Panc1 (cell line): ENCODE results near the gene TJAP1. TPM values are rescaled to one million over a fixed set of nuclear protein-coding genes. Genes with fewer than 3 reads are reported as not detected.

Source experiments
- ATAC-seq: fragments of 200-7000 bp; cut with Tn5 transposase; 2 replicates; pipeline ENCODE4 v1.9.1; 2020; ENCODE audit warnings: mild to moderate bottlenecking, moderate library complexity
- BruUV-seq: library from RNA; stranded (reverse); fragments of 400-500 nt; replicated peaks from 2 replicates; lab custom pipeline; 2021; lab: Mats Ljungman, UMichigan
- CTCF ChIA-PET: fragments of 300-600 bp; sonication (Branson Sonifier 250); formaldehyde crosslinking; loops from one replicate; lab custom pipeline; 2022; ENCODE audit warnings: antibody characterized with exemption; lab: Charles Lee
- POLR2A ChIA-PET: fragments of 300-600 bp; sonication (Branson Sonifier 250); formaldehyde crosslinking; loops from one replicate; lab custom pipeline; 2022; ENCODE audit warnings: antibody characterized with exemption; lab: Charles Lee
- DNase-seq: peaks from one replicate; pipeline ENCODE4 v3.0.0-alpha.2; 2010; ENCODE audit warnings: low read depth, low spot score
- H3K27ac ChIP-seq: 2 replicates; pipeline ENCODE4 v1.5.1; 2011; ENCODE audit warnings: mild to moderate bottlenecking, low read length, inconsistent platforms
- H3K27me3 ChIP-seq: fragments of 200-500 bp; sonication (Bioruptor generic); 2 replicates; pipeline ENCODE4 v1.6.0; 2014; ENCODE audit warnings: low read length, inconsistent platforms; ENCODE audit not compliant: control insufficient read depth, insufficient read depth
- H3K36me3 ChIP-seq: fragments of 200-500 bp; sonication (Bioruptor generic); 2 replicates; pipeline ENCODE4 v1.5.1; 2014; ENCODE audit warnings: inconsistent platforms, mild to moderate bottlenecking, low read length, moderate library complexity; ENCODE audit not compliant: control insufficient read depth, insufficient read depth
- H3K4me1 ChIP-seq: 2 replicates; pipeline ENCODE4 v1.5.1; 2011; ENCODE audit warnings: inconsistent platforms, mild to moderate bottlenecking, low read length, moderate library complexity; ENCODE audit not compliant: control insufficient read depth, insufficient read depth
- H3K4me3 ChIP-seq, 2 experiments: 2 replicates each; pipeline ENCODE4 v1.5.1; 2011 to 2012; ENCODE audit warnings: low read depth in 2 of 2, low read length in 2 of 2, mild to moderate bottlenecking in 2 of 2, inconsistent platforms in 1 of 2, moderate library complexity in 1 of 2
- H3K9me3 ChIP-seq: fragments of 200-500 bp; sonication (Bioruptor generic); 2 replicates; pipeline ENCODE4 v1.5.1; 2014; ENCODE audit warnings: low read depth, mild to moderate bottlenecking, inconsistent platforms, low read length, moderate library complexity; ENCODE audit not compliant: control insufficient read depth, insufficient read depth
- POLR2AphosphoS5 ChIP-seq: IDR thresholded peaks from 2 replicates; pipeline ENCODE4 v1.6.1; 2012; ENCODE audit warnings: mild to moderate bottlenecking, low read depth, low read length, moderate library complexity
- SIN3A ChIP-seq: IDR thresholded peaks from 2 replicates; pipeline ENCODE4 v1.6.1; 2012; ENCODE audit warnings: low read depth, mild to moderate bottlenecking, low read length, moderate library complexity, borderline replicate concordance; ENCODE audit not compliant: insufficient read depth
- TCF7L2 ChIP-seq: IDR thresholded peaks from 2 replicates; pipeline ENCODE4 v1.6.1; 2011; ENCODE audit warnings: mild to moderate bottlenecking, low read depth, low read length, inconsistent platforms
- in situ Hi-C: cut with HindIII; loops from 2 replicates; pipeline ENCODE4 v1.10.0; 2016; ENCODE audit warnings: low sequenced_read_pairs, low pct_unique_long_range_greater_than_20kb
- intact Hi-C: fragments of 100-400 bp; cut with micrococcal nuclease; formaldehyde crosslinking; loops from one replicate; pipeline ENCODE4 v1.10.0; 2022; ENCODE audit not compliant: unreplicated experiment
- total RNA-seq: library from RNA; stranded (reverse); gene quantifications from one replicate; pipeline ENCODE4 v1.2.1, GENCODE V29; 2021; ENCODE audit not compliant: unreplicated experiment
- TF ChIP-seq, protein P1 (sequence below): fragments of 450-650 bp; IDR thresholded peaks from 2 replicates; pipeline ENCODE4 v1.5.1; 2017; ENCODE audit warnings: mild to moderate bottlenecking
- TF ChIP-seq, protein P2 (sequence below), 2 experiments: IDR thresholded peaks; 2 replicates each; pipeline ENCODE4 v1.6.1; 2011 to 2012; ENCODE audit warnings: low read depth in 2 of 2, control low read depth in 1 of 2, low read length in 1 of 2, mild to moderate bottlenecking in 1 of 2, moderate library complexity in 1 of 2; ENCODE audit not compliant: insufficient read depth in 1 of 2

Gene TJAP1
- total RNA-seq, 1 experiment from 2014 or later = 42.7 TPM

DNA sequence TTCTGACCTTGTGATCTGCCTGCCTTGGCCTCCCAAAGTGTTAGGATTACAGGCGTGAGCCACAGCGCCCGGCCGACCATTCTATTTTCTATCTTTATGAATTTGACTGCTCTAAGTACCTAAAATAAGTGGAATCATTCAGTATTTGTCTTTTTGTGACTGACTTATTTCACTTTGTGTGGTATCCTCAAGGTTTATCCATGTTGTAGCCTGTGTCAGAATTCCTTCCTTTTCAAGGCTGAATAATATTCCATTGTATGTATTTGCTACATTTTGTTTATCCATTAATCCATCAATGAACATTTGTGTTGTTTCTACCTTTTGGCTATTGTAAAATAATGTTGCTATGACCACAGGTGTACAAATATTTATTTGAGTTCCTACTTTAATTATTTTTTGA lies 4.9 kb upstream of the TJAP1 start:
- BruUV-seq = no TSS peak
- CTCF ChIA-PET = no interaction called here
- Histone ChIP-seq H3K4me1 (no peaks in the 10 kb centered on the region), H3K4me3 (no peak overlapping the region), H3K27ac (no peak overlapping the region), H3K27me3 (no peaks in the 10 kb centered on the region), H3K36me3 (no peaks in the 10 kb centered on the region), H3K9me3 (no peaks in the 10 kb centered on the region)
- no peak for ATAC-seq
- in situ Hi-C loops = no loop called here
- TF ChIP-seq SIN3A (no peak), POLR2AphosphoS5 (no peak), TCF7L2 (no peak)
- TF ChIP-seq, protein P1, sequence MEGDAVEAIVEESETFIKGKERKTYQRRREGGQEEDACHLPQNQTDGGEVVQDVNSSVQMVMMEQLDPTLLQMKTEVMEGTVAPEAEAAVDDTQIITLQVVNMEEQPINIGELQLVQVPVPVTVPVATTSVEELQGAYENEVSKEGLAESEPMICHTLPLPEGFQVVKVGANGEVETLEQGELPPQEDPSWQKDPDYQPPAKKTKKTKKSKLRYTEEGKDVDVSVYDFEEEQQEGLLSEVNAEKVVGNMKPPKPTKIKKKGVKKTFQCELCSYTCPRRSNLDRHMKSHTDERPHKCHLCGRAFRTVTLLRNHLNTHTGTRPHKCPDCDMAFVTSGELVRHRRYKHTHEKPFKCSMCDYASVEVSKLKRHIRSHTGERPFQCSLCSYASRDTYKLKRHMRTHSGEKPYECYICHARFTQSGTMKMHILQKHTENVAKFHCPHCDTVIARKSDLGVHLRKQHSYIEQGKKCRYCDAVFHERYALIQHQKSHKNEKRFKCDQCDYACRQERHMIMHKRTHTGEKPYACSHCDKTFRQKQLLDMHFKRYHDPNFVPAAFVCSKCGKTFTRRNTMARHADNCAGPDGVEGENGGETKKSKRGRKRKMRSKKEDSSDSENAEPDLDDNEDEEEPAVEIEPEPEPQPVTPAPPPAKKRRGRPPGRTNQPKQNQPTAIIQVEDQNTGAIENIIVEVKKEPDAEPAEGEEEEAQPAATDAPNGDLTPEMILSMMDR = no peak
- TF ChIP-seq, protein P2, sequence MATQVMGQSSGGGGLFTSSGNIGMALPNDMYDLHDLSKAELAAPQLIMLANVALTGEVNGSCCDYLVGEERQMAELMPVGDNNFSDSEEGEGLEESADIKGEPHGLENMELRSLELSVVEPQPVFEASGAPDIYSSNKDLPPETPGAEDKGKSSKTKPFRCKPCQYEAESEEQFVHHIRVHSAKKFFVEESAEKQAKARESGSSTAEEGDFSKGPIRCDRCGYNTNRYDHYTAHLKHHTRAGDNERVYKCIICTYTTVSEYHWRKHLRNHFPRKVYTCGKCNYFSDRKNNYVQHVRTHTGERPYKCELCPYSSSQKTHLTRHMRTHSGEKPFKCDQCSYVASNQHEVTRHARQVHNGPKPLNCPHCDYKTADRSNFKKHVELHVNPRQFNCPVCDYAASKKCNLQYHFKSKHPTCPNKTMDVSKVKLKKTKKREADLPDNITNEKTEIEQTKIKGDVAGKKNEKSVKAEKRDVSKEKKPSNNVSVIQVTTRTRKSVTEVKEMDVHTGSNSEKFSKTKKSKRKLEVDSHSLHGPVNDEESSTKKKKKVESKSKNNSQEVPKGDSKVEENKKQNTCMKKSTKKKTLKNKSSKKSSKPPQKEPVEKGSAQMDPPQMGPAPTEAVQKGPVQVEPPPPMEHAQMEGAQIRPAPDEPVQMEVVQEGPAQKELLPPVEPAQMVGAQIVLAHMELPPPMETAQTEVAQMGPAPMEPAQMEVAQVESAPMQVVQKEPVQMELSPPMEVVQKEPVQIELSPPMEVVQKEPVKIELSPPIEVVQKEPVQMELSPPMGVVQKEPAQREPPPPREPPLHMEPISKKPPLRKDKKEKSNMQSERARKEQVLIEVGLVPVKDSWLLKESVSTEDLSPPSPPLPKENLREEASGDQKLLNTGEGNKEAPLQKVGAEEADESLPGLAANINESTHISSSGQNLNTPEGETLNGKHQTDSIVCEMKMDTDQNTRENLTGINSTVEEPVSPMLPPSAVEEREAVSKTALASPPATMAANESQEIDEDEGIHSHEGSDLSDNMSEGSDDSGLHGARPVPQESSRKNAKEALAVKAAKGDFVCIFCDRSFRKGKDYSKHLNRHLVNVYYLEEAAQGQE (IDR thresholded peaks at IDR 0.05; ENCODE audit: insufficient read depth in 1 of 2, low read depth in 2 of 2, low read length in 1 of 2) = no peak
- DNase-seq = no peak
- intact Hi-C loops = no loop called here
- POLR2A ChIA-PET = no interaction called here

DNA sequence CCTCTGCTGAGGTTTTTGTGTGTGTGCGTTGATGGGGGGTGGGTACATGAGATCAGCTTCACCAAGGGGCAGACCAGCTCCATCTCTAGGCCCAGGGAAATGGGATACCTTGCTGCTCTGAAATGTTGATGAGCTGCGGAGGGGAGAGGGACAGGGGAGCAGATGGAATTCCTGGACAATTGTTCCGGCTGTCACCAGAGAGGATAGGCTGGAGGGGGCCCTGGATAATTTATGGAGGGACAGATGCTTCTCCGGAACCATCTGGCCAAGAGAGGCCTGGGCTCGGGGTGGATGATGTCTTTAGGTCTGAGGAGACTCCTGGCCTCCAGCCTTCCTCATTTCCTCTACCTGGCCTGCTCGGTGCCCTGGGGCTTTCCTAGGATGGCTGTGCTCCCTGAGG lies 1.9 kb upstream of the TJAP1 start:
- no peak for DNase-seq
- BruUV-seq = no TSS peak
- ChIA-PET CTCF (no interaction called here), POLR2A (interaction anchor here (0.6 kb wide), 1 partner anchor 84 kb away, joined by 3 read pairs; no protein-coding TSS in a partner anchor)
- Histone ChIP-seq H3K27ac (no peak overlapping the region), H3K9me3 (no peaks in the 10 kb centered on the region), H3K36me3 (no peaks in the 10 kb centered on the region), H3K27me3 (no peaks in the 10 kb centered on the region), H3K4me3 (no peak overlapping the region), H3K4me1 (peaks cover 10% of the 10 kb centered on the region)
- in situ Hi-C loops (no loop called here), intact Hi-C loops (no loop called here)
- no peak for TF ChIP-seq SIN3A
- TF ChIP-seq, protein P1 = no peak
- no peak for TF ChIP-seq POLR2AphosphoS5
- TF ChIP-seq TCF7L2 = no peak
- TF ChIP-seq, protein P2 (IDR thresholded peaks at IDR 0.05; ENCODE audit: insufficient read depth in 1 of 2, low read depth in 2 of 2, low read length in 1 of 2) = no peak
- no peak for ATAC-seq
